Epithelial cell of esophagus (primary cell): ENCODE measurements around the gene MAD2L1BP.

Experiments
- DNase-seq: peaks from one replicate; pipeline ENCODE4 v3.0.0; 2010; ENCODE audit warnings: low read depth
- H3K4me3 ChIP-seq: 2 replicates; pipeline ENCODE4 v1.5.1; 2011; ENCODE audit warnings: mild to moderate bottlenecking, low read length, control low read depth
- CTCF ChIP-seq: IDR thresholded peaks from 2 replicates; pipeline ENCODE4 v1.5.1; 2011; ENCODE audit warnings: low read depth, mild to moderate bottlenecking, low read length, control low read depth, inconsistent platforms; ENCODE audit not compliant: insufficient read depth; ENCODE audit errors: missing control alignments

Gene MAD2L1BP

GRCh38 chr6:43634702-43635303 lies 837 bp upstream of the MAD2L1BP start:
- no peak for DNase-seq
- H3K4me3 ChIP-seq, result no peak overlapping the region
- no peak for TF ChIP-seq CTCF

- no peak for TF ChIP-seq CTCF
- peak overlapping the region; percentile 79 for H3K4me3 ChIP-seq
- DNase-seq, result peak; percentile 21
Measured at GRCh38 chr6:43636308-43636659, 644 bp downstream of the MAD2L1BP start.

GRCh38 chr6:43639984-43640800 lies 4.6 kb downstream of the MAD2L1BP start:
- no peak for TF ChIP-seq CTCF
- no peak overlapping the region for H3K4me3 ChIP-seq
- peak; percentile 14 for DNase-seq

- peak within 1 kb of the TSS; percentile 25 for H3K4me3 ChIP-seq
- no peak for TF ChIP-seq CTCF
- DNase-seq, result peak; percentile 58
Measured at GRCh38 chr6:43644940-43645612, 9.4 kb downstream of the MAD2L1BP start, which contains the start of gene RSPH9. RSPH9 (plus strand) TSS chr6:43645036; CDS start chr6:43645099, 63 bp downstream.

- no peak for DNase-seq
- no peak for TF ChIP-seq CTCF
- H3K4me3 ChIP-seq, result peak overlapping the region; percentile 25
Measured at GRCh38 chr6:43645613-43645964, 9.9 kb downstream of the MAD2L1BP start.

GRCh38 chr6:43647613-43648012 lies 12.0 kb downstream of the MAD2L1BP start:
- no peak overlapping the region for H3K4me3 ChIP-seq
- DNase-seq, result no peak
- no peak for TF ChIP-seq CTCF
